Hepatocyte (in vitro differentiated cells): Measurements from ENCODE around the gene IL13.

Experiments used
- CTCF ChIP-seq: fragments of 200-600 bp; sonication (generic); IDR thresholded peaks from 2 replicates; pipeline ENCODE4 v1.5.1; 2016; ENCODE audit warnings: antibody characterized with exemption, mild to moderate bottlenecking; ENCODE audit not compliant: poor library complexity
- EZH2 ChIP-seq: fragments of 200-600 bp; sonication (generic); IDR thresholded peaks from 2 replicates; pipeline ENCODE4 v1.6.1; 2016; ENCODE audit warnings: antibody characterized with exemption, mild to moderate bottlenecking, borderline replicate concordance
- EZH2phosphoT487 ChIP-seq: fragments of 200-600 bp; sonication (generic); IDR thresholded peaks from one replicate; pipeline ENCODE4 v1.6.1; 2018; ENCODE audit warnings: antibody characterized with exemption, mild to moderate bottlenecking, low read depth, moderate library complexity; ENCODE audit not compliant: unreplicated experiment, severe bottlenecking

GRCh38 chr5:132612846-132613245, 45.1 kb upstream of the IL13 start:
- TF ChIP-seq CTCF (no peak), EZH2phosphoT487 (no peak), EZH2 (no peak)
